Middle frontal gyrus (tissue), 1 donor: ENCODE results near the gene EIF2AK2.

Source experiments
- DNase-seq: peaks from one replicate; pipeline ENCODE4 v3.0.0-alpha.2; 2015; ENCODE audit warnings: low spot score; ENCODE audit errors: extremely low spot score

The EIF2AK2 gene

GRCh38 chr2:37102588-37102987 is 54.2 kb downstream of the EIF2AK2 start:
- DNase-seq = no peak

GRCh38 chr2:37100054-37100453 is 56.7 kb downstream of the EIF2AK2 start:
- no peak for DNase-seq

DNA sequence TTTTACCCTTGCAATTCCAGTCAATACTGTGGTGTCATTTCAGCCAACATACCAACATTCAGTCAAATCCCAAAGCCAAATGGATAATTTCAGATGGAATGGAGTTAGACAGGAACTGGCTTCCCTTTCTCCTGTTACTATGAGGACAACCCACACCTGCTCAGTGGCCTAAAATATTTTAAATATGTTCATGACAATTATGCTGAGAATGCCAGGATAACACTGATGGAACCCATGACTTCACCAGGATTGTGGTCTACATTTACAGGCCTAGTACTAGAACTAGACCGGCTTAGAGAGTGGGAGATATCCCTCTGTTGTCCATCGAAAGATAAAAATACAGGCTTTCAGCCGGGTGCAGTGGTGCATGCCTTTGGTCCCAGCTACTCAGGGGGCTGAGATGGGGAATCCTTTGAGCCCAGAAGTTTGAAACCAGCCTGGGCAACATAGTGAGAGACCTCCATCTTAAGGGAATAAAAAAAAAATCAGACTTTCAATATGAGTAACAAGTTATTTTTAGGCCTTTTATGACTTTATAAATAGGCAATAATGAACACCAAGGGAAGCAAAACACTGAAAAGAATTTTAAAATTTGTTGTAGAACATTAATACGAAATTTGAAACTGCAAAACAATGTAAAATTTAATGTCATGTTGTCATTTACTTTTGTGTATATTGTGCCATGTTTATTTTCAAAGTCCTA is 58.2 kb downstream of the EIF2AK2 start:
- DNase-seq = no peak

GRCh38 chr2:37096568-37096967 is 60.2 kb downstream of the EIF2AK2 start:
- no peak for DNase-seq

- no peak for DNase-seq
Measured at GRCh38 chr2:37091873-37092272, 64.9 kb downstream of the EIF2AK2 start.

DNA sequence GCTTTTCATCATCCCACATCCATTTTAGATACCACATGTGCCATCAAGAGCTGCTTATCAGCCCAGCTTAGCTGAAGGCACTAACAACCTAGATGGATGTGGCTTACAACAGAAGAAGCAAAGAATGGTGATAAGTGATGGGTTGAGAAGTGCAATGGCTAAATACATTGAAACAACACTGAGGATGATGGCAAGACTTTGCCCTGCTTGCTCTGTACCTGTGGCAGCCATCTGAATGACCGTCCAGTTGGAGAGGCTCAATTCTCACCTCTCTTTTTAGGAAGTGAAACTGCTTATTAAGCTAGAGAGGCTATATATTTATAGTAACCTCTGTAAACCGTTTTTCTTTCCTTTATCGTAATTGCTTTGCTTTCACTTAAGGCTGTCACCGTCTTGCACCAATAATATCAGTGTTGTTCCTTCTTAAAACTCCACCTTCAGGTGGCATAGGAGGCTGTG is 66.7 kb downstream of the EIF2AK2 start:
- DNase-seq = no peak

DNA sequence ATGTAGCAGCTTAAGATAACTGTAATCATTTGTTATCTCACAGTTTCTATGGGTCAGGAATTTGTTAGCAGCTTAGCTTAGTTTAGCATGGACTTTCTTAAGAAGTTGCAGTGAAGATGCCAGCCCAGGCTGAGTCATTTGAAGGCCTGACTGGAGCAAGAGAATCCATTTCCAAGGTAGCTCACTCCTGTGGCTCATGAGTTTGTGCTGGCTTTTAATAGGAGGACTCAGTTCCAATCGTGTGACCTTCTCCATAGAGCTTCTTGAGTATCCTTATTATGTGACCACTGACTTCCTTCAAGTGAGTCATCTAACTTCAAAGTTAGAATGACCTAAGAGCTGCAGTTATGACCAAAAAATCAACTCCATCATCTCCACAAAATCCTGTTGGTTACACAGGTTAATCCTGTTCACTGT is 71.0 kb downstream of the EIF2AK2 start:
- no peak for DNase-seq

- DNase-seq = no peak
Measured at GRCh38 chr2:37084797-37085196, 72.0 kb downstream of the EIF2AK2 start.

- peak; percentile 94 for DNase-seq
Measured at GRCh38 chr2:37083873-37084794, 72.6 kb downstream of the EIF2AK2 start, which contains the start of the genes GPATCH11 and HEATR5B. Gene GPATCH11 (plus strand): TSS chr2:37084518. CDS start chr2:37088382, 3,864 bp downstream. Gene HEATR5B (minus strand): TSS chr2:37084372. CDS start chr2:37083414, 958 bp downstream.

DNA sequence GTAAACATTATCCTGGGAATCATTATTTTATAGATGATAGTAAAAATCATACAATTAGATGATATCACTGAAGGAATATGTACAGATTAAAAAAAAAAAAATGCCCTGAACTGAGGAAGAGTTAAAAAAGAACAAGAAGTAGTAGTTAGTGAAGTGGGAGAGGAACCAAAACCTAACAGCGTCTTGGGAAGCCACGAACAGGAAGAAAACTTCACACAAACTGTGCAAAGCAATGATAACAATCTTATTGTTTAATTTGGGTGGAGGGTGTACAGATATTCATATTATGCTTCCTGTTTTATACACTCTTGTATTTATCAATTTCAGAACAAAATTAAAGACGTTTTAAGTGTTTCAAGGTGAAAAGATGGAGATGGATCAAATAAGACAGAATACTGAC is 76.1 kb downstream of the EIF2AK2 start:
- DNase-seq = no peak

DNA sequence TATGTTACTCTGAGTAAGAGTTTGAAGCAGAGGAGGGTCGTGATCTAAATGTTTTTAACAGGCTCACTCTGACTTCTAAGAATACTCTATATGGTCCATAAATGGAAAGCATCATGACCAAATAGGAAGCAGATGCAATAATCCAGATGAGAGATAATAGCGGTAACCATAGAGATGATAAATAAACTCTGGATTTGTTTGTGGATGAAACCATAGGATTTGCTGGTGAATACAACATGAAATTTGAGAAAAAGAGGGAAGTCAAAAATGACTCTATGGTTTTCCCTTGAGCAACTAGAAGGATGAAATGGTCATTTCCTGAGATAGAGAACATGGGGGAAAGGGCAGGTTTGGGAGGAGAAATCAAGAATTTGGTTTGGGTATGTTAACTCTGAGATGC is 76.5 kb downstream of the EIF2AK2 start:
- DNase-seq = no peak

- DNase-seq = no peak
Measured at GRCh38 chr2:37070931-37071330, 85.8 kb downstream of the EIF2AK2 start.

DNA sequence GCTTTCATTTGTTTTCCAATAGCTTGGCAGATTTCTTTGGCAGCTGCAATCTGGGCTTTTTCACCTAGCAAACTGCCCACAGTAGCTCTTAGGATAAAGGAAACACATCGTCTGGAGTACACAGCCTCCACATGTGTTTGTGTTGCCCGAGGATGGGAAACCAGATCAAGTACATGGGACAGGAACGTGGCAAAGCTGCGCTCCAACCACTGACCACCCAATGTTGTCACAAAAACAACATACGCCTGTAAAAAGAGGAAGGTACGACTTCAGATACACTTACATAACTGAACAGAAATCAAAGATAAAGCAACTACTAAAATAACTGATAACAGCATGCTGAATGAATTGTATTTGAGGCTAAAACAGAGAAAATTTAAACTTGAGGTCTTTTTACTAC is 88.1 kb downstream of the EIF2AK2 start:
- no peak for DNase-seq

DNA sequence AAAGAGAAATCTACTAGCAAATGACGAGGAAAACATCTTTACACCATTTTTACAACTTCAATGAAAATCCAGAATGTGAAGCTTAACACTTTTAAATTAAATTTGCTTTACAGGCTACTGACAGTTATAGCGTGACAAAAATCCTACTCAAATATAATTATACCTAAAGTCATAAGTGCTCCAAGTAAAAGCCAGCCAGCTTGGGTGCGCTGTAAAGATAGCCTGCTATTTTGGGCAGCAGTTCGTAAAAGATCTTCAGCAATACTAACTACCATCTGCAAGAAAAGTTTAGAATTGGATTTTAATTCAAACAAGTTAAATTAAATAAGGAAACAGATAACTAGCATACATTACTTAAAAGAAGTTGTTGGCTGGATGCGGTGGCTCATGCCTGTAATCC is 95.0 kb downstream of the EIF2AK2 start:
- no peak for DNase-seq

- DNase-seq = no peak
Measured at GRCh38 chr2:37061013-37061711, 95.6 kb downstream of the EIF2AK2 start.

GRCh38 chr2:37060446-37060845 is 96.3 kb downstream of the EIF2AK2 start:
- DNase-seq = no peak

- DNase-seq = no peak
Measured at GRCh38 chr2:37059841-37060240, 96.9 kb downstream of the EIF2AK2 start.

GRCh38 chr2:37052600-37053332 is 104.0 kb downstream of the EIF2AK2 start:
- DNase-seq = no peak
